Erythroblast (primary cell): ENCODE results near the gene GPR82.

Experiments
- GATA1 ChIP-seq: IDR thresholded peaks from 2 replicates; pipeline ENCODE4 v1.6.1; 2011; ENCODE audit warnings: low read depth, mild to moderate bottlenecking, control low read depth, low read length, moderate library complexity
- POLR2A ChIP-seq: IDR thresholded peaks from 2 replicates; pipeline ENCODE4 v1.6.1; 2011; ENCODE audit warnings: mild to moderate bottlenecking, low read length

DNA sequence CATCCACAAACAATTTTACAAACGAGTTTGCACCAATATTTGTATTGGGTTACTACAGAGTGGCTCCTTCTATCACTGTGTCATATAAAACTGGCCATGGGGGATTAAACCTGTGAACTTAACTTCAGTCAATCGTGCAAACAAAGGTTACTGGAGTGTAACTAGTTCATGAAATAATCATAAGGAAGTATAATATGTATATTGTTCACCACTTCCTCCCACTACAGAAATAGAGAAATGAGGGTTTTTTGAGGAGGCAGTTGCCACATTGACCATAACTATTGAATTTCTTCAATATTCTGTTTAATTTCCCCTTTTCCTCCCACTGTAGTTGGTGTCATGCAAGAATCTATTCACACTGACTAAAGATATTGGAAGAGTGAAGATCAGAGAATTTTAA is at the start of gene GPR82:
- TF ChIP-seq POLR2A, result no peak
- TF ChIP-seq GATA1, result no peak
